Hippocampal formation (tissue), 2 donors: ENCODE data around the gene QPCT.

Experiments
- DNase-seq, 2 donors: peaks; one replicate each; lab custom pipeline; 2025; lab: John Stamatoyannopoulos, UW

QPCT gene

DNA sequence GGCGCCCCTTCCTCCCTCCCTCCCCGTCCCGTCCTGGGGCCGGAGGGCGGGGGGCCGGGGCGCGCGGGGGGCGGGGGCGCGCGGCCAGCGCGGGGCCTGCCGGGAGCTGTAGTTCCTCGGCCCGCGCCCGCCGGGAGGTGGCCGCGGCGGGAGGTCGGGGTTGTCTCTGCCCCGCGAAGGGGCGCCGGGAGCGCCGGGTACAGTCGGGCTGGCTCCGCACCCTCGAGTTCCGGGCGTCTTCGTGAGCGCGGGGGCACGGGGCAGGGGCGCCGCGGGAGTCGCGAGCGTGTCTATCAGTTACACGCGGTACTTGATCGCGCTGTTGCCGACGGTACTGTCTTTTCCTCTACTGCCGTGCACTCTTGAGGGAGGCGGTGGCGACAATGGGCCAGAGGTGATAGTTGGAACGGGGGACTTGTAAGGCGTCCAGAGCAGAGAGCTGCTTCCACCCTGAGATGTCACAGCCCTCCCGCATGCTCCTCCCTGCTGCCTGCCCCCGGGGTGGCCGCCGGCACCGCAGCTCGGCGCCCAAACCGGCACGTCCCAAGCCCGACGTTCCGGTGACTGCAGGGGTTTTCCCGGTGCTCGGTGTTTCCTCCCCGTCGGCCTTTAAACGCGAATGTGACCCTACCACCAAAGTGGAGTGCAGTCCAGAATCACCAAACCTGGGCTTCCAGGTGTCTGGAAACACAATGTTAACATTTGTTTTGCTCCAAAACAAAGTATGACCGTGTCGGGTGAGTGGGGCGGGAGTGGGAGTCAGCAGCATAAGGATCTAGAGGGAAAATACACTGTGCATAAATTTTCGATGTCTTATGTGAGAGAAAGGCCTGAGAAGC, 19.4 kb upstream of the QPCT start, which contains the start of gene PRKD3:
Gene PRKD3, minus strand, starts transcription at position 48 of the 839 bp plus-strand sequence. CDS start 8,309 bp downstream, outside the sequence.
- DNase-seq, result peak in 1 of 2 donors; percentile 67

DNA sequence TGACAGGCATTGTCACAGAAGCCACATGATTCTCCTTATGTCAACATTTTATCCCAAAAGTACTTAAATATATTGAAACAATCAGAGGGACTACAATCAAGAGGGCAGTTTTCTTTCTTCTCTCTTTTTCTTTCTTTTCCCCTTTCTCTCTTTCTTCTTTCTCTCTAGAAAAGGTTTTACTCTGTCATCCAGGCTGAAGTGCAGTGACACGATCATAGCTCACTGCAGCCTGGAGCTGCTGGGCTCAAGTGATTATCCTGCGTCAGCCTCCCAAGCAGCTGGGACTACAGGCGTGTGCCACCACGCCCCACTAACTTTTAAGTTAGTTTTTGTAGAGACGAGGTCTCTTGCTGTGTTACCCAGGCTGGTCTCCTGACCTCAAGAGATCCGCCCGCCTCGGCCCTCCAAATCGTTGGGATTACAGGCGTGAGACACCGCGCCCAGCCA, 18.8 kb upstream of the QPCT start:
- DNase-seq, result no peak

DNA sequence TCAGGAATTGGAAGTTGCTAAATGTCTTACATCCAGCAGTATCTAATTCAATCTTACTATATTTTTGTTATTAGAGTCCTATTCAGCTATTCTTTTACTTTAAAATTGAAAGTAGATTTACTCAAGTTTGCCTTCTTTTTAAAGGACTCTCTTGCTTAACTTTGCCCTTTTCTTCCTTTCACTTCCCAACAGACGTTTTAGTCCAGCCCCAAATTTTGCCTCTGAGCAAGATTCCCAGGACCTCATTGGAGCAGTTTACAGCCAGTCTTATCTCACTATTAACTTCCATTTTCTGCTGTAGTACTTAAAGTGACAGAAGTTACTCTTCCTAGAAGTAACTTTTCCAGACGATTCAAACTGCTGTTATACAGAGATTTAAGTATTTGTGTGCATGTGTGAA, 18.1 kb upstream of the QPCT start:
- DNase-seq, result peak in 1 of 2 donors; percentile 55

DNA sequence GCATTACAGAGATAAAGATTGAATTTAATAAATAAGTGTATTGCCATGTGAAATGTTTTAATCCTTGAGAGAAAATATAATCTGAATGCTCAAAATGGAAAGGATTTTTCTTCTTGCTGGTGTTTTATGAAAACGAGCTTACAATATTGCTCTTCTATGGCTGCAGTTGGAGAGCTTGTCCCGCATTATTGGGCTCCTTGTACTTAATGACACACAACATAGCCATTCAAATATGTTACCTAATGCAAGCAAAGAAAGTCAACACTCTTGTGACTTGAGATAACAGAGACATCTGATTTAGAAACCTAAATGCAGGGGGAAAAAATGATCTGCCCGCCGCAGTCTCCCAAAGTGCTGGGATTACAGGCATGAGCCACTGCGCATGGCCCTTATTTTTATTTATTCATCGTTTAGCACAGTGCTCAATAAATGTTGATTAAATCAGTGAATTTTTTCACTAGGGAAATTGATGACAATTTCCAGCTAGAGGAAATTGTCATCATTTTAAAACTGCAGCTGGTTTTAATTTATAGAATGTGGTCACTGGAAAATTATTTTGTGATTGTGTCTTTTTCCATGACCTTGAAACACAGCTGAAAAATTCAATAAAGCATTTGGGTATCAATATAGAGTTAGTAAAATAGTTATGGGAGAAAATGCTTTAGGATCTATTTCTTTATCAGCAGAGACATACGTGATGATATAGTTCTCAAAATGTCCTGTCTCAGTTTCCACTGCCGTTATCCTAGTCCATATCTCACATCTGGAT, 17.4 kb upstream of the QPCT start:
- no peak for DNase-seq

DNA sequence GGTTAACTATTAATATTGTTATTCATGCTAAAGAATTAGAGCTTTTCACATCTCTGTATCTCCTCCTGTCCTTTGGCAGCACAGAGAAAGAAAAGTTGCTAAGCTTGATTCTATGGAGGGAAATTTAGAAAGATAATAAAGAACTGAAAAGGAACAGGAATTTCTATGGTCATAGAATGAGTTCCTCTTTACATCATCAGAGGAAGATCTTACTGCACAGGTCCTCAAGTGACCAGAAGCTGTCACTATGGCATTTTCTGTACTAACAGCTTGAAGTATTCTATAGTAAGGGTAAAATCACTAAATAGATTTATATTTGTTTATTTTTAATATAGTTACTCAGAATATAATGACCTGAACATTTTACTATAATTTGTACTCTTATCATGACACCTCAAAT, 13.7 kb upstream of the QPCT start:
- DNase-seq, result no peak

DNA sequence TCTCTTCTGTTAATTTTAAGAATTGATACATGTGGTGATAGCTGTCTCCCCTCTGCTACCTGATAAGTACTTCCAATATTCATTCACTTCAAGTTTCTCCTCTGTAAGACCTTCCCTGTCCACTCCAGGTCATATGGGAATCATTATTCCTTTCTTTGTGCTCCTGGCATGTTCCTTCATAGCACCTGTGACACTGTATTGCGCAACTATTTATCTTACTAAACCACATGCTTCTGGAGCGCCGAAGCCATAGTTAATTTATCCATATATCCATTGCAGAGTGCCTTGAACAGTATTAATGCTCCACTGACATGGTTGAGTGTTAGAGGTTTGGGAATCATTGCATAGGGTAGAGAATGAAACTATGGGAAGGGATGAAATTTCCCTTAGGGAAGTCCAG, 11.9 kb upstream of the QPCT start:
- no peak for DNase-seq

DNA sequence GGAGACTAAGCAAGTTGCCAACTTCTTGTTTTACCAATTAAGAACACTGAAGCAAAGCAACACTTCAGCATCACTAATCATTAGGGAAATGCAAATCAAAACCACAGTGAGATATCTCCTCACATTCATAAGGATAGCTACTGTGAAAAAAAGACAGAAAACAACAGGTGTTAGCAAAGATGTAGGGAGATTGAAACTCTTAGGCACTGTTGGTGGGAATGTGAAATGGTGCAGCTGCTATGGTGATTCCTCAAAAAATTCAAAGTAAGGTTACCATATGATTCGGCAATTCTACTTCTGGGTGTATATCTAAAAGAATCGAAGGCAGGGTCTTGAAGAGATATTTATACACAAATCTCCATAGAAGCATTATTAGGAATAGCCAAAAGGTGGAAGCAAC, 11.2 kb upstream of the QPCT start:
- DNase-seq, result no peak

DNA sequence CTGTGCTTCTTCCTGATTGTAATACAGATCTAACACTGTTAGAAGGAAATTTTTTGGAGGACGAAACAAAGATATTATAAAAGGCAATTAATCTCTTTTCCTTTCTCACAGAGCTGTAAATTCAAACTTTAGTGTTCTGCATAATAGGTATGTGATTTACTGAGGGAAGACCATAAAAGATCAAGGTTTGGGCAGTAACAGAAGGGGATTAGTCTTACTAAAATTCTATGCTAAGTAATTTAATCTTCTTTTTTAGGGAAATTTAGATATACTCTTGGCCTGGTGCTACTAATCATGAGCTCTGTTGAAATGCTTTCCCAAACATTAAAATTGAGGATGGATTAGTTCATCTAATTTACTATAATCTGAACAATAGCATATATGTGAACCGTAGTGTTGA, 8.8 kb upstream of the QPCT start:
- no peak for DNase-seq

DNA sequence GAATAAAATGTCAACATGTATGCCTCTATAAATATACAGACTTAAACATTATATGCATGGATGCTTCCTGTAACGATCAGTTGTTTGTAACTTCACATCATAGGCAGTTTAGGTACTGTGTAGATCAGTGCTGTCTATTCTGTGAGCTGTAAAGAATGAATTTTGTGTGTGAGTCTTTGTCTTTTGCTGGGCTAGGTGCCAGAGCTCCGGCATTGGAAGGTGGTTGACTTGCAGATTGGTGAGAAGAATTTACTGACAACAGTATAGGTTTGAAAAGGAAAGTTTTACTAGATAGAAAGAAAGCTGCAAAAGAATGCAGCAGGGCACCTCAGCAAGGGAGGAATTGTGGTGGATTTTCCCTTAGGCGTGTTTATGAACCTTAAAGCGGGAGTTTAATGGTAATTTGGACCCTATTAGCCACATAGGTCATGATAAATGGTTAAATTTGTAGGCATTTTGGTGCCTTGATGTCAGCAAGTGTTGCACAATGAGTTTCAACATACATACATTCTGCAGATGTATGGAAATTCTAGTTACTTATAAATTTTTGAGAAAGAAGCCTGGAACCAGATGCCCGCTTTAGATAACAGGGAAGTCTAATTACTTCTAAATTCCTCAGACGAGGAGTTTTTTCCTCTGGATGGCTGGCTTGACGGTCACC, 6.7 kb upstream of the QPCT start:
- no peak for DNase-seq

DNA sequence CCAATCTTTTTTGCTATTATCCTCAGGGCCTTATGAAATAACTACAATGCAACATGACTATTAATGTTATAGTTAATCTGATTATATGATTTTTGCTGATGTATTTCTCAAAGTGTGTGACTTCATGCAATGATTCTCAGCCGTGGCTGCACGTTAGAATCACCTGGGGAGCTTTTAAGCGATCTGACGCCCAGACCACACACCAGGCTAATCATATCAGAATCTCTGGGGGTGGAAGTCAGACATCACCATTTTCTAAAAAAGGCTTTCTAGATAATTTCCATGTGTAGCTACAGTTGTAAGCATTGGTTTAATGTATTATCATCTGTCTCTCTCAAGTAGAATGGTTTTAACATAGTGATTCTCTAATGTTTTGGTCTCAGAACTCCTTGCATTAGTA, 5.5 kb upstream of the QPCT start:
- no peak for DNase-seq

DNA sequence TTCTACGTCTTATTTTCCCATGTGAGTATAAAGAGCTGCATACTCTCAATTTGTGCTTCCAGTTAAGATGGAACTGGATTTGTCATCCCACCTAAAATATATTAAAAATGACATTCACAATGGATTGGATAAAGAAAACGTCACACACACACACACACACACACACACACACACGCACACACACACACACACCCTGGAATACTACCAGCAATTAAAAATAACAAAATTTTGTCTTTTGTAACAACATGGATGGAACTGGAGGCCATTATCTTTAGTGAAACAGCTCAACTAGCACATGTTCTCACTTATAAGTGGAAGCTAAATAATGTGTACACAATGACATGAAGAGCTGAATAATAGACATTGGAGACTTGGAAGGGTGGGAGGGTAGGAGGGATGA, 3.8 kb upstream of the QPCT start:
- no peak for DNase-seq

DNA sequence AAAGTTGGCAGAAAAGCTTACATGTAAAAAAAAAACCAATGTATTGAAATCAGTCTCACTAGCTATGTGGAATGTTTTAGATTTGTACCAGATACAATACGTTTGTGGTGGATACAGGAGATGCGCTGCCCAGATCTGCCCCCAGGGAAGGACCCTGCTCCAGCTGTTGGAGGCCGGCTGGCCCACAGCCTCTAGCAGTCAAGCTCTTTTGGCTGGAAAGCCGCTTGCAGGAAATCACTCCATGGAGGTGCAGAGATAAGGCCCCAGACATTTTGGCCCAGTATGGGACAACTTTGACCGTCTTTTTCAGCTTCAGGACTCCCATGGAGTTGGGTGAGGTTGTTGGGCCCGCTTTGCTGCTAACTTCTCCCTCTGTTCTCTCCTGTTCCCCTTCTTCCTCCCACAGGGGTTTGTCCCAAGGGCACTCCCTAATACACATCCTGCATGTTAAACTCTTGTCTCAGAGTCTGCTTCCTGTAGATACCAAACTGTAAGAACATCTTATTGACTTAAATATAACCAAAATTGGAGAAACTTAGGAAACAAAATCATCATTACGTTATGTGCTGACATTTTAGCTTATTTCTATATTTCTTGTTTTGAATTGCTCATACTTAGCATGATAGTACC, 1.7 kb upstream of the QPCT start:
- DNase-seq, result no peak

DNA sequence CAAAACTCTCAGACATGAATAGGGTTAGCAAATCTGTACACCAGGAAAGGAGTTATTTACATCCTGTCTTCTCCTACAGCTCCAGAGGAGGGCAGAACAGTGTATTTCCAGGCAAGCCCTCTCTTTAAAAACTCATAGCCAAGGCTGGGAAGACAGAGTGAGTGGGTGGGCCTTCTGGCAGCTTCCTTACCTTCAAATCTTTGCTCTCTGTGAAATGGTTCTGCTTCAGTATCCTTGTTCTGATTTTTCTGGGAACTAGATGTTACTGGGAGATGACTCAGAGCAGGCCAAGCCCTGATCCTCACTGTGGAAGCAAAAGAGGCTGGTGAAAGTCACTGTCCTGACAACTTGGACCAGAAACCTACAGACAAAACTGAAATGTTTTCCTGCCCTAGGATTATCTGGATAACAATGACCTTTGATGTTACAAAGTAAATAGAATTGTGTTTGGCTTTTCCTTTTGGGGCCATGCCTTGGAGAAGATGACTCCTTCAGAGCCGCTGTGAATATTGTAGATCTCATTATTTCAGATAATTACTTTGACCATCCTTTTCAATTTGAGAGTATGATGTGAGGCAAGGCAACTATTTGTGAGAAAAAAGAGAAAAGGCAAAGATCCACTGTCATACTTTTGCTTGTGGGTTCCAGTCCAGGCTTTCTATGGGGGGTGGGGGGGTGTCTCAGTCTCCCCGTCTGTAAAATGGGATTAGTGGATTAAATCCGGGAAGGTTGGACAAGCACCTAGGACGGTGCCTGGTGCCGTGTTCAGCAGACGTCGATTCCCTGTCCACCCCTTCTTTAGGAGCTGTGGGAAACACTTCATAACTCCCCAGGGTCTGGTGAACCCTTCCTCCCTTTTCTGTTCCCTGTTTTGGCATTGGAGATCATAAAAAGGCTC, 644 bp upstream of the QPCT start:
- DNase-seq, result peak in 1 of 2 donors; percentile 50

DNA sequence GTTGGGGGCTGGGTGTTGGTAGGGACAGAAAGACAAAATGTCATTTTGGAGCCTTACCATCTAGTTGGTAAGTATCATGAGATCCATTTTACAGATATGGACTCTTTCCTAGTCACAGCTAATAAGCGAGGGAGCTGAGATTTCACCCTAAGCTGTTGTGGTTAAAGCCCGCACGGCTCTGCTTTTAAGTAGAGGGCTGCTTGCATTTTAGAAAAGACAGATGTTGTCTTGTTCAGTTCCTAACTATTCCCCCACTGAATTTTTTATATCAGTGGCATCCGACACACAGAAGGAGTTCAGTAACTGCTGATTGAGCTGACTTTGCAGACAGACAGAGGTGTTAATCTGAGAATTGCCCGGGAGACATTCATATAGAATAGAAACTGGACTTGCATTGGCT, 3.7 kb downstream of the QPCT start:
- no peak for DNase-seq

DNA sequence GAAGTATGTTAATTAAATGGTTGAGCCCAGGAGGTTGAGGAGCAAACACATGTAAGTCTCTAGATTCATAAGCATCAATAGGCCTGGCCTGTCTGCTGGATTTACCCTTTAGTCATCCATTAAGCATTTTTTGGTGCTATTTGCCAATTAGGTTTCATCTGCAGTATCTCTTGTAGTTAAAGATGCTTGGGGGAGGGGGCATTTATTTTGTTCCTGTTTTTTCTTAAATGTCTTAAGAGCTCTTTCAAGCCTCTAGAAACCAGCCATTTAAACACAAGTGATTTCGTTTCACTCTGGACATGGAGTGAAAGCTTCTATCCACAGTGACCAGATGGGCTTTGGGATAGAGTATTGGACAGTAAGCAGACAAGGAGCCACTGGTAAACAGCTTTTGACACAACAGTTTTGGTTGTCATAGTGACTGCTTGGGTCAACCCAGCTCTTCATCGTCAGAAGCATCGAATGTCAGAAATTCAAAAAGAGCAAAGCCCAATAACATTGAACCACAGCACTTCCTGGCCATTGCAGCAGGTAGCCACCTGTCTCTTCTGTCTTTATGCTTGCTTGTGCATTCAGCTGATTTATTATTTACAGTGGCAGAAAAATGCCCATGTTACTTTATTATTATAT, 4.9 kb downstream of the QPCT start:
- no peak for DNase-seq

DNA sequence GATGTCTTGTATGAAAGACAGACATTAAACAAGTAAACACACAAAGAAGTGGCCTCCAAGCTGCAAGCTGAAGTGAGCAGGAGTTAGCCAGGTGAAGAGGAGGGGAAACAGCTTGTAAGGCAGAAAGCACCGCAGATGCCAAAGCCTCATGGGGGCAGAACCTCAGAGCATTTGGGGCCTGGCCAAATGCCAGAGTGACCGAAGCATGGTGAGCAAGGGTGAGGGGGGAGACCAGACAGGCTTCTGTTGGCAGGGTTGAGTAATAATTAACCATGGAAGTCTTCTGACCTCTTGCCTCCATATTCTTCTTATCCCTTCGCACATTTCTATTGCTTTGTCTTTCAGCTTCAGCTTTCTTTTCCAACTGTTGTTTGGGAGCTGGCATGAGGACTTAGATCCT, 5.6 kb downstream of the QPCT start:
- no peak for DNase-seq

DNA sequence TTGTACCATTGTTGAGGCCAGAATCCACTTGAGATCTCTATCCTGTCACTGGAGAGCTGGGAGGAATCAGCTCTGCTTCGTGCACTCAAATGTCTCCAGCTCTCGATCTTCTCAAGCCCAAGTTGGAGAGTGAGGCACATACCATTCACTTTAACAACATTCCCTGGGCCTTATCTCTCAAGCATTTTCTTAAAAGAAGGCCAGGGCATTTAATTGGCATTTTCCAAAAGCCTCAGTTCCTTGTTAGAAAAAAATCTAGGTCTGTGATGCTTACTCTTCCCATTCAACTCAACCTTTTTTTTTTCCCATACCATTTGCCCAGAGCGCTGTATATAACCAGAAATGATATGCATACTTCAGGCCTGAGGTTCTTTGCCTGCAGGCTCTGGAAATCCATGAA, 10.1 kb downstream of the QPCT start:
- DNase-seq, result no peak

DNA sequence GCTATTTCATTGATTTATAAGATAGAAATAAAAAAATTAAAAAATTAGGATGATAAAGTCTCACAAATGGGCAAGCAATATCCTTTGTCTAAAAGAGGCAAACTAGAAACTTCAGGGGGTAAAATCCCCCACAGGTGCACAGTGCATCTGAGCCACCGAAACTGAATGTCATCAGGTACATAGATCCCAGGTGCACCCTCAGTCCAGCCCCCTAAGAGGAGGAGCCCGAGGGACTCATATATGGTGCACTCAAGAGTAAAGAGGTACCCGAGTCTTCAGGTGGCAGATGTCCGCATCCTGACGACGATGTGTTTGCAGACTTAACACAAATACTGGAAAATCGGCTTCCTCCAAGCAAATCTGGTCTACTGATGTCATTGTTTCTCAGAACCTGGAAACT, 11.3 kb downstream of the QPCT start:
- no peak for DNase-seq

DNA sequence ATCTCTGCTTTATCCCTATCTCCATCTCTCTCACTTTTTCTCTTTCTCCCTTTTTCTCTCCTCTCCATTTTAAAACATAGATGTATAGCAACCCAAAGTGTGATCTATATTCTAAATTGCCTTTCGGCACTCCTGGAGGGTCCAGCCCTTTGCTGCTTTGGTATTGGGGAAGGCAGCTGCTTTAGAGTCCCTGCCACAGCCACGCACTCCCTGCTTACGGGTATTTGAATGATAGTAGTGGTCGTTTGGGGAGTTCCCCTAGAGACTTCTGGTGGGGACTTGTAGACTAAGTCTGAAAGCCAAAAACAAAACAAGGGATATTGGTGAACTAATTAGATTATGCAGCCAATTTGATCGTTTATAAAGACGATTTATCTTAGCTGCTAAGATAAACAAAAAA, 11.9 kb downstream of the QPCT start:
- no peak for DNase-seq

DNA sequence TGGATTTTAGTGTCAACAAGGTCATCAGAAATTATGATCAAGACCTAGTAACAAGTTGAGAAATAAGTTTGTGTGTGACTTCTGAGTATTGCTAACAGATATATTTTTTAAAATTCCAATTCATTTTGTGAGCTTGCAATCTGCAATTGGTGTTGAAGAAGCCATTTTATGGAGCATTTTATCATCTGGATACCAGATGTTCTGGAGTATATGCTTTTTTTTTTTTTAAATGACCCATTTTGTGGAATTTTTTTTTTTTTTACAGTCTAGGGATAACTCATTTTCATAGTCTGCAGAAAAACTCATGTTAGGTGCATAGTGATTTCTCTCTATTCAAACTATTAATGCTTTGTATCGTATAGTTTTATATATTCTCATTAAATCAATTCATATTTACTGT, 12.6 kb downstream of the QPCT start:
- no peak for DNase-seq

DNA sequence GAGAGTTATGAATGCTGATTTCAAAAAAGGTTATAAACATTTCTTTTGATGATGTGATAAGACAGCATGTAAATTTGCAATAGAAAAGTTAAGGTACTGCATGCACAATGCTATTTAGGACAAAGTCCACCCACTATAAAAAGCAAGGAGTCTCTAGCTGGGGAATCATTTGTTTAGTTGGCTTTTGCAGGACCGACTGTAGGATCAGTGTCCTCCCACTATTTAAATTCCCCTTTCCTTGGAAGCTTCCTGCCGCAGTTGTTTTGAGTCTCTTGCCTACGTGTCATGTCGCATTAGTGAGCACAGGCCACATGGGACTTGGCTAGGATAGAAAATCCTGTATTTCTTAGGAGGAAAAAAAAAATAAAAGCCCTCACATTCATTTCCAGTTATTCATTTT, 13.1 kb downstream of the QPCT start:
- no peak for DNase-seq
